Activated CD4-positive, alpha-beta T cell treated with anti-CD3 and anti-CD28 coated beads, Interleukin-10, Interleukin-2, amounts not matched to agents 100 ng/mL and 50 ng/mL, durations not matched to agents 16 hours and 8 hours (primary cell): ENCODE measurements around the gene DCST2.

ENCODE experiments used
- DNase-seq: peaks from one replicate; pipeline ENCODE4 v3.0.0-alpha.2; 2020

Gene DCST2

GRCh38 chr1:155033524-155033923 lies at the start of gene DCST2, which contains the start of gene DCST1:
Gene DCST2 (minus strand): TSS chr1:155033781. CDS start chr1:155033701, 80 bp downstream.
Gene DCST1 (plus strand): TSS chr1:155033824. CDS start chr1:155034037, 213 bp downstream.
- DNase-seq: no peak

GRCh38 chr1:155083052-155083541 lies 49.5 kb upstream of the DCST2 start:
- no peak for DNase-seq

- peak; percentile 23 for DNase-seq
Observed at GRCh38 chr1:155082301-155083051, 48.9 kb upstream of the DCST2 start.

GRCh38 chr1:155081472-155082300 lies 48.1 kb upstream of the DCST2 start:
- peak; percentile 21 for DNase-seq

- peak; percentile 27 for DNase-seq
Observed at GRCh38 chr1:155080312-155081228, 47.0 kb upstream of the DCST2 start.

GRCh38 chr1:155079487-155080311 lies 46.1 kb upstream of the DCST2 start:
- no peak for DNase-seq

GRCh38 chr1:155079210-155079486 lies 45.6 kb upstream of the DCST2 start:
- DNase-seq: no peak

- peak; percentile 66 for DNase-seq
Observed at GRCh38 chr1:155078469-155079209, 45.1 kb upstream of the DCST2 start, which contains the start of gene EFNA3. Gene EFNA3 (plus strand): TSS chr1:155078837. CDS start chr1:155078942, 105 bp downstream.

GRCh38 chr1:155077758-155078445 lies 44.3 kb upstream of the DCST2 start:
- DNase-seq: no peak

GRCh38 chr1:155077346-155077745 lies 43.8 kb upstream of the DCST2 start:
- DNase-seq: no peak

GRCh38 chr1:155076371-155076770 lies 42.8 kb upstream of the DCST2 start:
- DNase-seq: no peak

GRCh38 chr1:155075535-155075934 lies 42.0 kb upstream of the DCST2 start:
- DNase-seq: no peak

- DNase-seq: peak; percentile 30
Observed at GRCh38 chr1:155073377-155074242, 40.0 kb upstream of the DCST2 start.

- no peak for DNase-seq
Observed at GRCh38 chr1:155072531-155073289, 39.1 kb upstream of the DCST2 start.

- no peak for DNase-seq
Observed at GRCh38 chr1:155071701-155072100, 38.1 kb upstream of the DCST2 start.

GRCh38 chr1:155070721-155071569 lies 37.4 kb upstream of the DCST2 start:
- DNase-seq: peak; percentile 80

GRCh38 chr1:155070158-155070621 lies 36.6 kb upstream of the DCST2 start:
- DNase-seq: no peak
